Activated CD4-positive, alpha-beta T cell treated with anti-CD3 and anti-CD28 coated beads, Interleukin-2, amount 50 U/mL, for 24 hours (primary cell): ENCODE measurements around the gene TMEM239.
"Not testable (repeated sequence)": the region's sequence is repeated elsewhere in the genome, so short reads cannot be mapped to it uniquely, and the experiment has no call there.

ENCODE experiments used
- DNase-seq, 2 donors: peaks; one replicate each; pipeline ENCODE4 v3.0.0-alpha.2; 2020; ENCODE audit warnings: low read depth in 1 of 2, low spot score in 1 of 2

The TMEM239 gene

DNA sequence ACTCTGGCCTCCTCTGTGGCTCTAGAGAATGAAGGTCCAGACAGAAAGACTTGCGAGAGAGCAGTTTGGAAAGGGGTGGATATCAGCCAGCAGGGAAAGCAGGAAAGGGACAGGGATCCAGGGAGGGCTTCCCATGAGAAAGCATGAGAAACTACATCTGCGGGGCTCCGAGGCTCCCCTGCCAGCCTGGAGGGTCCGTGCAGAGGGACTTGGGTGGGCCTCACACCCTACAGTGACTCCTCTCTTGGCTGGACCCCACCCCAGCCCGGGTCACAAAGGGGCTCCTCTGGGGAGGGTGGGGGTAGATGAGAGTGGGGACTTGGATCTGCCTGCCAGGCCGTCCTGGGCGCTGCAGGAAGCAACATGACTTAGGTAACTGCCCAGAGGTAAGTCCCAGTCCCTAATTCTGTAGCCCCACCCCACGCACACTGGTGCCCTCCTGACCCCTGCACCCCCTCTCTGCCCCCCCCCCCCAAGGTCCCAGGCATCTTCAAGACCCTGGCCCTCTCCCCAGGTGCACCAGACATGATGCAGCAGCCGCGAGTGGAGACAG lies at the start of gene TMEM239:
Gene TMEM239, plus strand, starts transcription at position 335 of the 553 bp plus-strand sequence. Its CDS starts 191 bp downstream, at position 526.
- DNase-seq, result no peak

- DNase-seq, result no peak
Measured at GRCh38 chr20:2767768-2768631, 48.2 kb upstream of the TMEM239 start.

DNA sequence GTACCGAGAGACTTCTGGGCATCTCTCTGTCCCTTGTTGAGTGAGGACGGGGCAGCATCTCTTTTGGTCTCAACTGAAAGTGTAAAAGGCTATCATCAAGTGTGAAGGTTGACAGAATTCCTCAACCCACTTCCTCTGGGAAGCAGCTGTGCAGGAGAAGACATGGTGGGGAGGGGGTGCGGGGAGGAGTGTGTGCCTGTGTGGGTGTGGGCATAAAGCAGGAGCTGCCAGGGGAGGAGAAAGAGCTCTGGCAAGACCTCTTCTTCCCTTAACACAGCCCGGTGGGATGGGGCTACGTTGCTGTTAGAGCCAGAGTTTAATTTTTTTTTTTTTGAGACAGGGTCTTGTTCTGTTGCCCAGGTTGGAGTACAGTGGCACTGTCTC lies 47.5 kb upstream of the TMEM239 start:
- no peak for DNase-seq

DNA sequence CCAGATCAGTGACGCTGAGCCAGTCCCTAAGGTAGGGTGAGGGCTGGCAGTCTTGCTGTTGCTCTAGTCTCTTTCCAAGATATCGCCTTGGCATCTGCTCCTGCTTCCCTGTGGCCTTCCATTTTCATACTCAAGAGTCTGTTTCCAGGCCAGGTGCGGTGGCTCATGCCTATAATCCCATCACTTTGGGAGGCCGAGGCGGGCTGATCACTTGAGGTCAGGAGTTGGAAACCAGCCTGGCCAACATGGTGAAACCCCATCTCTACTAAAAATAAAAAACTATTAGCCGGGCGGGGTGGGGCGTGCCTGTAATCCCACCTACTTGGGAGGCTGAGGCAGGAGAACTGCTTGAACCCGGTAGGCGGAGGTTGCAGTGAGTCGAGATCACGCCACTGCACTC lies 46.1 kb upstream of the TMEM239 start:
- not testable (repeated sequence) for DNase-seq

GRCh38 chr20:2771631-2772080 lies 44.5 kb upstream of the TMEM239 start:
- DNase-seq, result no peak

DNA sequence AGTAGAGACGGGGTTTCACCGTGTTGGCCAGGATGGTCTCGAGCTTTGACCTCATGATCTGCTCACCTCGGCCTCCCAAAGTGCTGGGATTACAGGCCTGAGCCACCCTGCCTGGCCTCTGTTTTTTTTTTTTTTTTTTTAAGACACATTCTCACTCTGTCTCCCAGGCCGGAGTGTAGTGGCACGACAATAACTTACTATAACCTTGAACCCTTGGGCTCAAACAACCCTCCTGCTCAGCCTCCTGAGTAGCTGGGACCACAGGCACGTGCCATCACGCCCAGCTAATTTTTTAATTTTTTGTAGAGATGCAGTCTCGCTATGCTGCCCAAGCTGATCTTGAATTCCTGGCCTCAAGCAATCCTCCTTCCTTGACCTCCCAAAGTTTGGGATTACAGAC lies 42.4 kb upstream of the TMEM239 start:
- no peak for DNase-seq

- DNase-seq, result no peak
Measured at GRCh38 chr20:2775139-2775538, 41.0 kb upstream of the TMEM239 start.

- no peak for DNase-seq
Measured at GRCh38 chr20:2778602-2779321, 37.4 kb upstream of the TMEM239 start.

GRCh38 chr20:2780948-2781347 lies 35.2 kb upstream of the TMEM239 start:
- no peak for DNase-seq

DNA sequence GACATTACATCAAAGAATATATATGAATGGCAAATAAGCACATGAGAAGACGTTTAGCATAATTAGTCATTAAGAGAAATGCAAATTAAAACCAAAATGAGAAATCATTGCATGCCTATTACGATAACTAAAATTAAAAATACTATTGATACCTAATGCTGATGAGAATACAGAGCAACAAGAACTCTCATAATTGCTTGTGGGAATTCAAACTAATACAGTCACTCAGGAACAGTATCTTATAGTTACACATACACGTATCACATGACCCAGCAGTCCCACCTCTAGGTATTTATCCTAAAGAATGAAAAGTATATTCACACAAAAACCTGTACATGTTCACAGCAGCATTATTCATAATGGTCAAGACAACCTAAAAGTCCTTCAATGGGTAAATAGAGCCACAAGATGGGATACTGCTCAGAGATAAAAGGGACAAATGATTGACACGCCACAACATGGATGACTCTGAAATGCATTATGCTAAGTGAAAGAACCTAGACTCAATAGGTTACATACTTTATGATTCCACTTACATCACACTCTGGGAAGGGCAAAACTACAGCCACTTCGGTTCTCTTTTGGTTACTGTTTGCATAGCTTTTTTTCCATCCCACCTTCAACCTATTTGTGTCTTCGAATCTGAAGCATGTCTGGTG lies 32.1 kb upstream of the TMEM239 start:
- no peak for DNase-seq

GRCh38 chr20:2793471-2793870 lies 22.7 kb upstream of the TMEM239 start:
- DNase-seq, result no peak

- DNase-seq, result no peak
Measured at GRCh38 chr20:2794202-2794748, 21.9 kb upstream of the TMEM239 start.

DNA sequence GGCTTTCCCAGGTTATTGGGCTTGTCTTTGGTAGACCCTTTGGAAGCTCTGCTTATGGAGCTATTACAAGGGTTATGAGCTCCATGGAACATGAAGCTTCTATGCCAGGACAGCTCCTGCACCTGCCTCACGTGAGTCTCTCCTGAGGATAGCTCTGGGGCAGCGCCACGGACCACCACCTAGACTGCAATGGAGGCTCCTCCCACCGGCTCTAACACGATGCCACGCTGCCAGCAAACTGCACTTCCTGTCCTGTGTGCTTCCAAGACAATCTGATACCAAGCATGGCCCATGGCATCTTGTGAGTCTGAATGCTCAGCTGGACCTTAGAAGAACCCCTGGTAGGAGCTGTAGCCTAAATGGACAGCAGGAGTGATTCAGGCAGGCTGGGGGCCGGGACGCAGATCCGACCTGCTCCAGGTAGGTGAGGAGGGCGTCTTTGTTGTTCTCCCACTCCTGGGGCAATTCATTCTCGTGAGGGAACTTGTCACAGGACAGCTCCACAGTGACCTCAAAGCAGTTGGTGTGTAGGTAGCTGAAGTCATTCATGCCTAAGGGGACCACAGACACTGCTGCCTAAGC lies 21.2 kb upstream of the TMEM239 start:
- DNase-seq, result no peak

GRCh38 chr20:2795451-2795850 lies 20.7 kb upstream of the TMEM239 start:
- DNase-seq, result no peak

DNA sequence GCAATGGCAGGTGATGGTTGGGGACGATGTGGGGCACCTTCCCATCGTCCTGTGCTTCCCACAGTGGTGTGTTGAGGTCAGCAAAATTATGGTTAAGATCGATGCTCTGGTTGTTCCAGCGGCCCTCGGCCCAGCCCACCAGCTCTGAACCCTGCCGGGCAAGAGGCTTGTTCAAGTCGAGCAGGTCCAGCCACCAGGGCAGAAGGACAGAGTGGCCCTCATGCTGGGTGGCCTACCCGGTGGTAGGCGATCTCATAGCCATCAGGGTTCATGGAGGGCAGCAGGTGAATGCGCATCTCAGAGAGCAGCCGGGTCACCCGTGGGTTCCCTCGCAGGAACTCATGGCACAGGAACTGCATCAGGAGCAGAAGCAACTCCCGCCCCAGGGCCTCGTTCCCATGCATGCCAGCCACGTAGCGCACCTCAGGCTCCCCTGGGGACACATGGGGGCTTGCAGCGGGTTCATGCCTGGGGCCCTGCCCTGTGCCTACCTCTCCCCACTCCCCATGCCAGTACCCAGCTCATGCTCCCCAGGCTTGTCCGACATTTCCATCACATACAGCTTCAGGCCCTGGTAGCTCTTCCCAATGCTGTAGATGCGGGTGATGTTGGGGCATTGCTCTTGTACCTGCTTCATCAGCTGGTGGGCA lies 20.0 kb upstream of the TMEM239 start:
- no peak for DNase-seq

DNA sequence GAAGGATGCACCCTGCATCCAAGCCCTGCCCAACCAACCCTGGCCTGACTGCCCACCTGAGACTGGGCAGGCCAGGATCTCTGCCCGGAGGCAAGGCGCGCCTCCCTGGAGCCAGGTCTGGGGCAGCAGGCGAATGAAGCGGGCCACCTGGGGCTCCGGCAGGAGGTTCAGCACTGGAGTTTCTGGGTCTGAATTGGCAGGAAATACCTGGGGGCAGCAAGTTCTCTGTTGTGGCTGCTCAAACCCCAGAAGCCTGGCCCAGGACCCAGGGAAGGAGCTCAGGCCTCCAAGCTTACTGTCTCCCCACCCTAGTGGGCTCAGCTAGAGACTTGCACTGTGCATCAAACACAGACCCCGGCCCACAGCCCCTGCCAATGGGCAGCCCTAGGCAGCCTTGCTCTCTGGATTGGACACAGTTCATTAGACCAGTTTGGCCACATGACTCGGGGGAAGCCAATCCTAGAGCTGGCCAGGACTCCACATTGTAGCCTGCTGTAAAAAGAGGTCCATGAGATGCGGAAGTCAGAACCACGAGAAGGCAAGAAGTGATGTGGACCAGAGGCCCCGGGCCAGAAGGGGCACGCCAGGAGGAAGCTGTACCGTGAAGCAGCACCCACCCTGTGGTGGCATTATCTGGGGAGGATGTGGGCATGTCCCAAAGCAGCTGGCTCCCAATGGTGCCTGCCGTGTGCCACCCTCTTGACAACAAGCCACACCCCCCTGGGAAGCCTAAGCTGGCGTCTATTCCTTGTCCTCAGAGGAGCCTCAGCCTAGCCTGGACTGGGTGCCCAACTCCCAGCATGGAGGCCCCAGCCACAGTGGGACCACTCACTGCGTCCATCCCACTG lies 18.8 kb upstream of the TMEM239 start:
- no peak for DNase-seq

GRCh38 chr20:2798095-2798805 lies 17.9 kb upstream of the TMEM239 start:
- DNase-seq, result no peak

DNA sequence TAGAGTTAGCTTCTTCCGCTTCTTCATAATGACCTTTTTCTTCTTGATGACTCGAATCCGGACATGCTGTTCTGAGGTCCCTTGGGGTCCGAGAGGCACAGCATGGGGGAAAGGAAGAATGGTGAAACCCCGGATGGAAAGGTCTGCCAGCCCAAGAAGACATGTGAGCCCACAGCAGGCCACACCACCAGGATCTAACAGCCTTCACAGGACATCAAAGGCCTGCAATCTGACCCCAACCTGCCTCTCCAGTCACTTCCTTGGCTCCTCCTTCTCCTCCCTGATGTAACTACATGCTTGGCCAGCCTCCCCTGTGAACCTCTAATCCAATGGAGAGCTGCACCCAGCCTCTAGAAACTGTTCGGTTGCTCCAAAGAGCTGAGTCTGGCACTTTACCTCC lies 17.4 kb upstream of the TMEM239 start:
- no peak for DNase-seq

DNA sequence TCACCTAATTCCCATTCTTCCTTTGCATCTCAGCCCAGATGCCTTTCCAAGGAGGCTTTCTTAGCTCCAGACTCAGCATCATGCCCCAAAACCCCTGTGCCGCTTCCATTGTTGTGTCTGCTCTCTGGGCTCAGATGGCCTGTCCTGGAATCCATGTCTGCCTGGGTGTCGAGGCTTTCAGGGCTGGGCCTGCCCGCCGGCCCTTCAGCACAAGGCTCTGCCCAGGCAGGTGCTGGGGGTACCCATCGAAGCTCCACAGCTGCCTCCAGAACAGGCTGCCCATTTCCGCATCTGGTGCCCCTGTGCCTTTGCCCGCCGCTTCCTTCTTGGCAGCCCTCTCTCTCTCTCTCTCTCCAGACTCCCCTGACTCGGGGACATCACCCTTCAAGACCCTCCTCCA lies 16.9 kb upstream of the TMEM239 start:
- DNase-seq, result no peak
